HG03108 (cell line): ENCODE data around the gene C11orf54.
A peak's percentile ranks its signal among the peaks of the same experiment; 100 is the strongest.
"Not testable (repeated sequence)": the region's sequence is repeated elsewhere in the genome, so short reads cannot be mapped to it uniquely, and the experiment has no call there.

ENCODE experiments used
- ATAC-seq: cut with Tn5 transposase; IDR thresholded peaks from one replicate; pipeline ENCODE4 v1.9.1; 2021; ENCODE audit warnings: moderate library complexity; ENCODE audit not compliant: unreplicated experiment

The C11orf54 gene

DNA sequence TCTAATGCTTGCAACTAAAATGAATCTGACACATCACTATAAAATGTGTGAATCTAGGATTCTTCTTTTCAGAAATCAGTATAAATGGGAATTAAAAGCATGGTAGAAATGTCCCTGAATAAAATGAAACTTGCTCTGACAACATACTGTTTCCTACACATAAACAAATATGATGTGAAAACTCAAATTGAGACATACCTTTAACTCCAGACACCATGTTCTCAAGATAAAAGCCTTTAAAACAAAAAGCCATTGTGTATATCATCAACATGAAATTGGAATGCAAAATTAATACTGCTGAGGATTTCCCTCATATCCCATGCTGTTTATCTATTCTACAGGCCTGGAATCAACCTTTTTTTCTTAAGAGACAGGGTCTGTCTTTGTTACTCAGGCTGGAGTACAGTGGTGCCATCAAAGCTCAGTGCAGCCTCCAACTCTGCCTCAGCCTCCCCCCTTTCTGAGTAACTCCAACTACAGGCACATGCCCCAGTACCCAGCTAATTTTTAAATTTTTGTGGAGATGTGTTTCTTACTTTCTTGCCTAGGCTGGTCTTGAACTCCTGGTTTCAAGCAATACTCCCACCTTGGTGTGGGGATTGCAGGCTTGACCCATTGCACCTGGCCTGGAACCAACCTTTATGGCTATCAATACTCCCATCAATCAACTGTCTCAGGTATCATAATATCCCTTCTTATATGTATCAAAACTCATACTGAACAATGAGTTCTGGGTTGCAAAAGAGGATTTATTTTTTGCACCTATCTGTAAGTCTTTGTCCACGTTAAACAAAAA is 6.8 kb upstream of the C11orf54 start:
- ATAC-seq = no peak

DNA sequence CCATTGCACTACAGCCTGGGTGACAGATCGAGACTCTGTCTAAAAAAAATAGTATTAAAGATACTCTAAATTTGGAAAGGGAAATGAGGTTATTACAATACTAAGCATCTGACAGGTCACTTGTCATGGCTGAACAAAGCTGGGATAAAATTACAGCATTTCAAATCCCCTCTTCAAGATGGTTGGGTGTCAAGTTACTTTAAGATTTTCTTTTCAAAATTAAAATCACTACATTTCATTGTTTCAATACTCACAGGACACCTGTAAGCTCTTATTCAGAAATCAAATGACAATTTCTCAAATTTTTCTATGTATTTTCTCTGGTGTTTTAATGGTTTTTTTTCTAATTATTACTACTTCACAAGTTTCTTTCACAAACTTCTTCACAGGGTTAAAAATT is 5.8 kb upstream of the C11orf54 start:
- ATAC-seq = no peak

DNA sequence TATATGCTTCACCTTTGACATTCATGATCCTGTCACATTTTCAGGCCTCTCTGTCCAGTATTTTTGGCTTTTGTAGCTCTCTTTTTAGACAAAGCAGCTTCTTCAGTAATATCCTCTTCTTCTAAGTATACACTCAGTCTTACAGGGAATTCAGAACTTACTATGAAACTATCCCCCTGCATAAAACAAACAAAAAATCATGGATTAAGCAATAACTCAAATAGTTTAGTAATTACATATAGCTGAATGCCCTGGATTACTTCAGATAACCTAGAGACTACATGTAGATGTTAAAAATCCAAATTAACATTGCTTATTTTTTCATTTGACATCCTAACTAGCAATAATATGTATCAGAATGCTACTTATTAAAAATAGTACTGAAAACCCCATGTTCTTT is 5.3 kb upstream of the C11orf54 start:
- ATAC-seq = no peak

DNA sequence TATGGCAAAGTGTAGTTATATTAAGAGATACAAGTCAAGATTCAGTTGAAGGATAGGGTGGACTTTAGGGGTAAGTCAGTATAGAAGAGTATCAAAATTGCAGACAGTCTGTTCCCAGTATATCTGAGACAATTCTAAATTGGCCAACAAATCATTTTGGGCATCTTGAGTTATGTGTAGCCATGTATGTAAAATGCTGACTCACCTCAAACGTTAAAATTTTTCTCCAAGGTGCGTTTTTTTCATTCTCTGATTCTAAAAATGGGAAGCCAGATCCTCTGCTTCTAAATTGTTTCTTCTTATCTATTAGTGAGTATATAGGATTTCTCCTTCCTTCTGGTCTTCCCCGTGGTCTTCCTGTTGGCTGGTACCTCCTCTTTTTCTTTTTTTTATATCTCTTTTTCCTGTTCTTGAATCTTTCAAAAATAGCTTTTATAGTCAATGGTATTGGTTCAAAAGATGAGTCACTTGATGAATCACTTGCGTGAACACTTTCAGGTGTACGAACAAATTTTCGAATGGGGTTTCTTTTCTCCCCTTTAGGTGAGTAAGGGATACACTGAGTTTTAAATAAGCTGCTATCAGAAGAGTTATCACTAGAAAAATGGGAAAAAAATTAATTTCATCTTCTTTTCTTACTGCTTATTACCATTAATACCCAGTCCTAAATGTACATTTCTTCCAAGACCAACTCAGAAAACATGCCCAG is 3.4 kb upstream of the C11orf54 start:
- no peak for ATAC-seq

DNA sequence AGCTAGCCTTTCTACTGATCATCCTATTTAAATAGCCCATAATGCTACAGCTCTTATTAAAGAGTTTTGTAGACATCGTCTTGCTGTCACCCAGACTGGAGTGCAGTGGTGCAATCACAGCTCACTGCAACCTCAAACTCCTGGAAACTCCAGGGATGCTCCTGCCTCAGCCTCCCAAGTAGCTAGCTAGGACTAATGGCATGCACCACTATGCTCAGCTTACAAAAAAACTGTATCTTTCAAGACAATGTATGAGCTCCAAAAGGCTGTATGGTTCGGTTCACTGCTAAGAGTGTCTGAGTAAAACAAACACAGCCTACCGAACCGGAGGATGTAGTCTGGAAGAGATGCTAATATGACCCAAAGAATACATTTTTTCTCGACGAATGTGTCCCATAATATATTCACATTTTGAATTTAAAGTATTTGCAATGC is 2.8 kb upstream of the C11orf54 start:
- no peak for ATAC-seq

DNA sequence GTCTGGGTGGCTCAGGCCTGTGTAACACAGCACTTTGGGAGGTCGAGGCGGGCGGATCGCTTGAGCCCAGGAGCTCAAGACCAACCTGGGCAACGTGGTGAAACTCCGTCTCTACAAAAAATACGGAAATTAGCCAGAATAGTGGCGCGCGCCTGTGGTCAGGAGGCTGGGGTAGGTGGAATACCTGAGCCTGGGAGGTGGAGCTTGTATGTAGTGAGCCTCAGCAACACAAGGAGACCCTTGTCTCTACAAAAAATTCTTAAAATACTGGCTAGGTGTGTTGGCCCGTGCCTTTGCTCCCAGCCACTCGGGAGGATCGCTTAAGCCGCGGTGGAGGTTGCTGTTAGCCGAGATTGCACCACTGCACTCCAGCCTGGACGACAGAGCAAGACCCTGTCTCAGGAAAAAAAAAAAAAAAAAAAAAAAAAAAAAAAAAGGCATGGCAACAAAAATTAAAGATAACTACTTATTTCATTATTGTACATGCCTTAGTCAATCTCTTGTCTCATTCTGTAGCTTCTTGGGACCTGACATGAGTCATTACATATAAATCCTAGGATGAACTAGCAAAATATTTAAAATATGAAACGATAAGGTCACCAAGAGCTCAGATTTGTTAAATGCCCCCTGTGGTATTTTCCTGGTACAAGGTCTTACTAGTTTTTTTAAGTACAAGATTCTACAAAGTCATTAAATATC is 1.3 kb upstream of the C11orf54 start:
- ATAC-seq = peak; percentile 20

DNA sequence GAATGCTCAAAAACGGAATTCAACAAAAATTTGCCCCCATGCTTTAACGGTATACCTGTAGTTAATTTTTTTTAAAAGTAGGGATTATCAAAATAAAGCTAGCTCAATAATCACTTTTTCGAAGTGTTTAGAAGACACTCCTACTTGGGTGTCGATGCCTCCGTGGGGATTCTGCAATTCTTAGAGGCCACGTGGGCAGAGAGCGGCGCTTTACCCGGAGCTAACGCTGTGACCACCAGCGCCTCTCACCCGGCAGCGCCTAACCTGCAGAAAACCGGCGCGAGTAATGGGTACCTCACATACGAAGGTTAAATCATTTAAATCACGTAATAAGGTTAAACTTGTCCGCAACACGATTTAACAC is 760 bp upstream of the C11orf54 start:
- peak; percentile 35 for ATAC-seq

DNA sequence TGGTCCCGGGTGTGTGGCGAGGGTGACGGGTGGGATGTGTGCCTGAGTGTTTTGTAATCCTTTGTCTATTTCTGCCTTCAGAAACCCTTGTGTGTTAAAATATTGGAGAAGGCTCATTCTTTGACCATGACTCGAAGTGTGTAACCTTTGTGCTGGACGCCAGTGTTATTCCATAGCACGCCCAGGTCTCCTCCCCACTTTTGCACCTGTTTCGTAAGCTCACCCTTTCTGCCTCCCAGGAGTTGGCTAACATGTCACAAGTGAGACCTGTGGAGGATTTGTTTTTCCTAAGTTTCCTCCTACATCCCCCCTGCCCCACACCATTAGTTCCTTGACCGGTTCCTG is 382 bp downstream of the C11orf54 start:
- ATAC-seq = no peak

DNA sequence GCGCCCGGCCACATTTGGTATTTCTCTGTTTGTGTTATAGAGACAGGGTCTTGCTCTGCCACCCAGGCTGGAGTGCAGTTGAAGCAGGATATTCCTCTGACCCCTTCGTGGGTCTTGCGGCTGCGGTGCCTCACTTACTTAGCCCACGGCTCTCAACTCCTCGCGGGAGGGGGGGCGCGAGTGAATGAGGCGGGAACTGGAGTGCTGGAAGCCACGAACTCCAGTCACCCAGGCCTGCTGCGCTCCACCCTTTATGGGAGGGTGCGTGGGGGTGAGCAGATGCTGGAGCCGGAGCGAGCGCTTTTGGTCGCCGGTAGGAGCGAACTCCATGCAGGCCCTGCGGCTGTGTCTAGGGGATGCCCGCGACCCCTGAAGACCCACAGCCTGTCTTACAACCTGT is 1.8 kb downstream of the C11orf54 start:
- no peak for ATAC-seq

DNA sequence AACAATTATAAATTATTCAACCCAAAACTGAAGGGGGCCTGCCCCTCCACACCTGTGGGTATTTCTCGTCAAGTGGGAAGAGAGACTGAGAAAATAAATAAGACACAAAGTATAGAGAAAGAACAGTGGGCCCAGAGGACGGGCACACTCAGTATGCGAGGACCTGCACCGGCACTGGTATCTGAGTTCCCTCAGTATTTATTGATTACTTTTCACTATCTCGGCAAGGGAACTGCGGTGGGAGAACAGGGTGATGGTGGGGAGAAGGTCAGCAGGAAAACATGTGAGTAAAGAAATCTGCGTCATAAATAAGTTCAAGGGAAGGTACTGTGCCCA is 3.2 kb downstream of the C11orf54 start:
- ATAC-seq = no peak

DNA sequence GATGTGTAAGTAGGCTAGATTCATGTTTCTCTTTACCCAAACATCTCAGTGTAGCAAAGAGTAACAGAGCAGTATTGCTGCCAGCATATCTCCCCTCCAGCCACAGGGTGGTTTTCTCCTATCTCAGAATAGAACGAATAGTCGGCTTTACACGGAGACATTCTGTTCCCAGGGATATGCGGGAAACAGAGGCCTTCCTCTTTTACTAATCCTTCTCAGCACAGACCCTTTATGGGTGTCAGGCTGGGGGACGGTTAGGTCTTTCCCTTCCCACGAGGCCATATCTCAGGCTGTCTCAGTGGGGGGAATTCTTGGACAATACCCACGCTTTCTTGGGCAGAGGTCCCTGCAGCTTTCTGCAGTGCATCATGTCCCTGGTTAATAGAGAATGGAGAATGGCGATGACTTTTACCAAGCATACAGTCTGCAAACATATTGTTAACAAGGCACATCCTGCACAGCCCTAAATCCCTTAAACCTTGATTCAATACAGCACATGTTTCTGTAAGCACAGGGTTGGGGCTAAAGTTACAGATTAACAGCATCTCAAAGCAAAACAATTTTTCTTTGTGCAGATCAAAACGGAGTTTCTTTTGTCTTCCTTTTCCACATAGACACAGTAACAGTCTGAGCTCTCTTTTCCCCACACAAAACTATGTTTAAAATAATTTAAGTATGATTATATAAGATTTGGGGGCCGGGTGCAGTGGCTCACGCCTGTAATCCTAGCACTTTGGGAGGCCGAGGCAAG is 3.7 kb downstream of the C11orf54 start:
- not testable (repeated sequence) for ATAC-seq

DNA sequence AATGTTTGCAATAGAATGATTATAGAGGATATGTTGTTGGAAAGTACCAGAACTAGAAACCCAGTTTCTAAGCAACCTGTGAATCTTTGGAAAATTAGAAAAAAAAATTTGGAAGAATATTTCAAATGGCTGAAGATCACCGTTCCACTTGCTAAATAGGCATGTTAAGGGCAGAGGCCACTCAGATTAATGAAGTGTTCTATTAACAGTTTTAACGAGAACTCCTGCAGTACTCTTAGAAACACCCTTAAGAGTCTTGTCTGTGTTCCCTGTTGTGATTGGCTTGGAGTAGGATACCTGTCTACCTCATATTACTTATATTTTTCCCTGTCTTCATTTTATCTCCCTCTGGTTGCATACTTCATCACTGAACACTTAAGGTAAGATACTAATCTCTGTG is 4.6 kb downstream of the C11orf54 start:
- no peak for ATAC-seq

DNA sequence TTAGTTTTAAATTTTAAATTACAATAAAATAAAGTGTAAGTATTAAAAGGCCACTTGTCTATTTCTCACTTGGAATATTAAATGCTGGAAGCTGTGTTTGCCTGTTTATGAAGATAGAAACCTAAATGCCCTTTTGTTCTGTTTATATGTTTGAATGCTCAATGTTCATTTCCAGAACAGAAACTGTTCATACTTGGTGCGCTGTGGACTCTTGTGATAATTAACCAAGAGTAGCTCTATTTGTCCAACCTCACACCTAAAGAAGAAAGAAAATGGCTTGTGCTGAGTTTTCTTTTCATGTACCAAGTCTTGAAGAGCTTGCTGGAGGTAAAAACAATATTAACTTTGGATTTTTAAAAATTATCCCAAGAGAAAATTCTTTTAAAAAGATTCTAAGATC is 5.7 kb downstream of the C11orf54 start:
- peak; percentile 85 for ATAC-seq

DNA sequence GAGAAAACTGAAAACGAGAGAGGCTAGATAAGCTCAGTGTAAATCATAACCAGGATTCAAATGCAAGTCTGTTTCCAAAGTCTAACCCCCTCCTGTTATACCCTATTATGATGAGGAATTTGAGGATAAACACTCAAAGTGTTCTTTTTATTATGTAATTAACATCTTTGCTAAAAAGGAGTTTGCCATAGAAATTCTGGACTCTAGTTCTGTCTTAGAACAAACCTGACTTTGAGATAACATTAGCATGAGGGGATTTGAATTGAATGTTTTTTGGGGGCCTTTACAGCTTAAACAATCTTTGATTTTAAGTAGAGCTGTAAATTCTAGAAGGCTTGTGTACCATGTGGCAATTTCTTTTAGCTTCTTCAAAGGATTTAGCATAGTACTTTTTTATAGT is 9.5 kb downstream of the C11orf54 start:
- no peak for ATAC-seq

DNA sequence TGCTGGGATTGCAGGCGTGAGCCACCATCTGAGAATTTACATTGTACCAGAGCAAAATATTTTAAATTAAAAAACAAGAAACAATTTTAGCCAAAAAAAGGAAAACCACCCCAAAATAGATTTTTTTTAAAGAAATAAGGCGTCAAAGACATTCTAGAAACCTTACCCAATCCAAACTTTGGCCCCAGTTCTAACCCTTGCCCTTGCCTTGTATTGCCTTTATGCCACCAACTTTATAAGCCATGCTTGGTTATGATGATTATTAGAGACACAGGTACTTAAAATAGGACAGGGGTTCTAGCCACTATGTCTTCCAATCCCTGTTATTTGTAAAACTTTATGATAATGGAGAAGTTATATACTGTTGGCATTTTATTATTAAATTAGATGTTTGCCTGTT is 11.8 kb downstream of the C11orf54 start:
- no peak for ATAC-seq

DNA sequence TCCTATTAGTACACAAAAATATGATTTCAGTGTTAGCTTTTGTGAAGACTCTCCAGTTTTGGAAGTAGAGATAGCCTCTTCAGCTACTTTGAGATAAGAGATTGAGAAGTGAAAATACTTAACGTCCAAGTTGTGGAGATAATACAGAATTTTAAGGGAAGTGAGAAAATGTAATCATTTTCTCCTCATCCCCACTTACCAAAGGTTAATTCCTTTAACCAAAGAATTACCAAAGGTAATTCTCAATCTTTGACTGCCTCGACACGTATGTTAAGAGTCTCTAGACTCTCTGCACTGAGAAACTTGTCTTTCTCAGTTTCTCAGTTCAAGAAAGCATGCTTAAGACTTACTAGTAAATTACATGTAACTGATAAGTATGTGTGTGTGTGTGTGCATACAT is 15.3 kb downstream of the C11orf54 start:
- no peak for ATAC-seq

DNA sequence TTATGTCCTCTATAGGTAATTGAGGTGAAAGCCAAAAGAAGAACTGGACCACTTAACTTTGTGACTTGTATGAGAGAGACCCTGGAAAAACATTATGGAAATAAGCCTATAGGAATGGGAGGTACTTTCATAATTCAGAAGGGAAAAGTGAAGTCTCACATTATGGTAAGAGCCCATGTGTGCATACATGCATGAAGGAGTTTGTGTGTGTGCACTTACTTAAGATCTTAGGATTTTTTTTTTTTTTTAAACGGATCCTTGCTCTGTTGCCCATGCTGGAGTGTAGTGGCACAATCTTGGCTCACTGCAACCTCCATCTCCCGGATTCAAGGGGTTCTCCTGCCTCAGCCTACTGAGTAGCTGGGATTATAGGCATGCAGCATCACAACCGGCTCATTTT is 15.8 kb downstream of the C11orf54 start:
- no peak for ATAC-seq

DNA sequence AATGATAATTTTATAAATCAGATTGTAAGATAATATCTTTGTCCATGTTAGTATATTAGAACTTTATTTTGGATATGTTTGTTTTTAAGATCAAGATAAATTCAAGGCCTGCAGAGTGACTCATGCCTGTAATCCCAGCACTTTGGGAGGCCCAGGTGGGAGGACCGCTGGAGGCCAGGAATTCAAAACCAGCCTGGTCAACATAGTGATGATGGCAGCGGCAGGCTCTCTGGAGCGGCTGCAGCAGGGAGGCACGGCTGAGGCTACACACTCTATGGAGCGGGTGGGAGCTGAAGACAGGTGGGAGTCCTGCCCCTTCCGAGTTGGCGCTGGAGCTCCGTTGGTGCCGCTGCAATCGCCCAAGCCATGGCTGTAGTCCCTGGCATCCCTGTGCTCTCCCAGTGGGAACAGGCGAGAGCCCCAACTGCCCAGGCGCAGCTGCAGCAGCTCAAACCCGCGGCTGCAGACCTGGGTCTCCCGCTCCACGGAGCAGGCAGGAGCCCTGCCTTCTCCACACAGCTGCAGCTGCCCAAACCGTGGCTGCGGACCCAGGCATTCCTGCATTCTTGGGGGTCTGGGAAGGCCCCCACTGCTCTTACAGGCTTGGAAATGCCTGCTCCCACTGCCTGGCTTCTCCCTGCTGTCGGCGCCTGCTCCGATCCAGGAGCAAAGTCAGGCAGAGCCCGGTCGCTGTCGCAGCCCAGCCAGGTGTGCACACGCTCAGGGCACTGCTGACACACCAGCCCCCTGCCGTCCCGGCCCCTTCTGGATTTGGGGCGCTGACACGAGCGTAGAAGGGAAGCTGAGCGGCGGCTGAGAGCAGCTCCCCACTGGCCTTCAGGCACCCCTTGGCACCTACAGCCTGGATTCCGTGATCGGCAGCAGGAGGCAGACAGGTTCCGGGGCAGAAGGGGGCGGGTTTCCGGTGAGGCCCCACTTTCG is 16.7 kb downstream of the C11orf54 start:
- ATAC-seq = no peak

DNA sequence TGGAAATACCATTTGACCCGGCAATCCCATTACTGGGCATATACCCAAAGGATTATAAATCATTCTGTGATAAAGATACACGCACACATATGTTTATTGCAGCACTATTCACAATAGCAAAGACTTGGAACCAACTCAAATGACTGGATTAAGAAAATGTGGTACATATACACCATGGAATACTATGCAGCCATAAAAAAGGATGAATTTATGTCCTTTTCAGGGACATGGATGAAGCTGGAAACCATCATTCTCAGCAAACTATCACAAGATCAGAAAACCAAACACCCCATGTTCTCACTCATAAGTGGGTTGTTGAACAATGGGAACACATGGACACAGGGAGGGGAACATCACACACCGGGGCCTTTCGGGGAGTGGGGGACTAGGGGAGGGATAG is 17.7 kb downstream of the C11orf54 start:
- not testable (repeated sequence) for ATAC-seq

DNA sequence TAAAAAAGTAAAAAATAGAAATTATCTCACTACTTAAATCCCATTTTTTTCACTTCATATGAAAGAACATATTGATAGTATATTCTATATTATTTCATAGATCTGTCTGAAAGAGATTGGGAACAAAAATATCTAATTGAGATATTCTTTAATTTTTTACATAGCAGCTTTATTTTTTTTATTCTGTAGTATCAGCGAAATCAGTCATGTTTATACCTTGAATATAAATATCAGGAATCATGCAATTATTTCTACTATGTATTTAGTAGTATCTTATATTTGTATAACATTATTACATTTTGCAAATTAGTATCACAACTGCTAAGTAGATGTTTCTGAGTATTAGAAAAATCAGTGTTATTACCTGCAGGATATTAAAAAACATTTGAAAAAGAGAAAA is 20.4 kb downstream of the C11orf54 start:
- ATAC-seq = no peak
